Tibial nerve (tissue), 4 donors: ENCODE data around the gene FGD6. TPM values are rescaled to one million over a fixed set of nuclear protein-coding genes. Genes with fewer than 3 reads are reported as not detected.
A peak's percentile ranks its signal among the peaks of the same experiment; 100 is the strongest.

Source experiments
- DNase-seq, 2 donors: peaks; one replicate each; pipeline ENCODE4 v3.0.0-alpha.2; 2019; ENCODE audit warnings: low spot score in 2 of 2
- H3K27ac ChIP-seq, 4 donors: fragments of 200-600 bp; sonication (generic) in 3 of 4; one replicate each; pipeline ENCODE4 v1.5.1; 2017 to 2019; ENCODE audit warnings: mild to moderate bottlenecking in 1 of 4
- H3K27me3 ChIP-seq, 2 donors: fragments of 200-600 bp; sonication (generic) in 1 of 2; one replicate each; pipeline versions ENCODE4 v1.5.1 to v1.6.0; 2017 to 2019
- H3K36me3 ChIP-seq, 3 donors: fragments of 200-600 bp; sonication (generic); one replicate each; pipeline ENCODE4 v1.5.1; 2018 to 2019
- H3K4me1 ChIP-seq, 4 donors: fragments of 200-600 bp; sonication (generic) in 3 of 4; one replicate each; pipeline ENCODE4 v1.5.1; 2017 to 2019
- H3K4me3 ChIP-seq, 4 donors: fragments of 200-600 bp; sonication (generic) in 3 of 4; one replicate each; pipeline ENCODE4 v1.5.1; 2017 to 2019; ENCODE audit warnings: mild to moderate bottlenecking in 1 of 4, moderate library complexity in 1 of 4
- H3K9me3 ChIP-seq, 4 donors: fragments of 200-600 bp; sonication (generic) in 3 of 4; one replicate each; pipeline ENCODE4 v1.5.1; 2017 to 2019
- CTCF ChIP-seq, 5 experiments: fragments of 200-600 bp in 3 of 5; fragments of 450-650 bp in 2 of 5; sonication (generic) in 3 of 5; IDR thresholded peaks; one replicate each; pipeline ENCODE4 v1.5.1; 2016 to 2019; ENCODE audit warnings: antibody characterized with exemption in 5 of 5, mild to moderate bottlenecking in 3 of 5, moderate library complexity in 2 of 5
- EP300 ChIP-seq, 2 donors: sonication (generic); formaldehyde crosslinking; IDR thresholded peaks; one replicate each; pipeline ENCODE4 v1.6.1; 2017; ENCODE audit warnings: antibody characterized with exemption in 2 of 2, mild to moderate bottlenecking in 1 of 2
- POLR2A ChIP-seq, 2 donors: fragments of 450-650 bp; IDR thresholded peaks; one replicate each; pipeline ENCODE4 v1.6.1; 2017; ENCODE audit warnings: antibody characterized with exemption in 2 of 2, mild to moderate bottlenecking in 2 of 2, moderate library complexity in 2 of 2
- WGBS, 2 donors: methylation state at CpG; one replicate each; pipeline ENCODE4 v1.1.5; 2018; 5-methylcytosine and 5-hydroxymethylcytosine counted together
- total RNA-seq, 4 donors: library from RNA; depleted of rRNA; stranded (reverse); fragments of >200 nt; gene quantifications; one replicate each; pipeline ENCODE4 v1.1.0, GENCODE V29; 2016

Gene FGD6
- total RNA-seq, 4 donors from 2014 or later, result 9.2 to 13.4 (median 11.7) TPM

GRCh38 chr12:95089462-95089861, 127.8 kb downstream of the FGD6 start:
- H3K27ac ChIP-seq, result no peak overlapping the region
- no peaks in the 10 kb centered on the region for H3K27me3 ChIP-seq
- no peak for TF ChIP-seq CTCF (IDR thresholded peaks at IDR 0.05)
- TF ChIP-seq EP300 (IDR thresholded peaks at IDR 0.05), result no peak
- TF ChIP-seq POLR2A (IDR thresholded peaks at IDR 0.05), result no peak
- H3K9me3 ChIP-seq, result no peaks in the 10 kb centered on the region
- H3K36me3 ChIP-seq, result peaks cover 0 to 15% (median 0%) of the 10 kb centered on the region in 3 donors
- DNase-seq, result no peak
- no peak overlapping the region for H3K4me3 ChIP-seq
- 51 to 58% methylated on average over 1 of the region's 1 CpG for WGBS, 2 donors
- H3K4me1 ChIP-seq, result peaks cover 0 to 6% (median 2%) of the 10 kb centered on the region in 4 donors

- H3K27ac ChIP-seq, result no peak overlapping the region
- H3K36me3 ChIP-seq, result peaks cover 0 to 15% (median 0%) of the 10 kb centered on the region in 3 donors
- 72 to 78% methylated on average over 3 of the region's 3 CpGs for WGBS, 2 donors
- H3K27me3 ChIP-seq, result no peaks in the 10 kb centered on the region
- H3K4me1 ChIP-seq, result peaks cover 0 to 17% (median 7%) of the 10 kb centered on the region in 4 donors
- no peak for TF ChIP-seq EP300 (IDR thresholded peaks at IDR 0.05)
- no peak for TF ChIP-seq CTCF (IDR thresholded peaks at IDR 0.05)
- TF ChIP-seq POLR2A (IDR thresholded peaks at IDR 0.05), result no peak
- no peak for DNase-seq
- no peak overlapping the region for H3K4me3 ChIP-seq
- no peaks in the 10 kb centered on the region for H3K9me3 ChIP-seq
Measured at GRCh38 chr12:95088379-95088778, 128.9 kb downstream of the FGD6 start.

- no peak for DNase-seq
- TF ChIP-seq CTCF (IDR thresholded peaks at IDR 0.05) (no peak), EP300 (IDR thresholded peaks at IDR 0.05) (no peak), POLR2A (IDR thresholded peaks at IDR 0.05) (no peak)
- Histone ChIP-seq H3K27ac (no peak overlapping the region), H3K4me1 (peaks cover 0 to 21% (median 9%) of the 10 kb centered on the region in 4 donors), H3K36me3 (no peaks in the 10 kb centered on the region), H3K4me3 (no peak overlapping the region), H3K9me3 (no peaks in the 10 kb centered on the region), H3K27me3 (no peaks in the 10 kb centered on the region)
Measured at GRCh38 chr12:95085612-95086011, 131.7 kb downstream of the FGD6 start.

- TF ChIP-seq EP300 (IDR thresholded peaks at IDR 0.05) (peak in 1 of 2 donors; percentile 81), CTCF (IDR thresholded peaks at IDR 0.05) (no peak), POLR2A (IDR thresholded peaks at IDR 0.05) (no peak)
- peak in 1 of 2 donors; percentile 60 for DNase-seq
- Histone ChIP-seq H3K36me3 (no peaks in the 10 kb centered on the region), H3K27me3 (no peaks in the 10 kb centered on the region), H3K27ac (peak overlapping the region in 3 of 4 donors; percentile 5 to 60 (median 6)), H3K4me3 (no peak overlapping the region), H3K4me1 (peaks cover 0 to 21% (median 9%) of the 10 kb centered on the region in 4 donors), H3K9me3 (no peaks in the 10 kb centered on the region)
- WGBS, 2 donors, result 11 to 22% methylated on average over 4 of the region's 4 CpGs
Measured at GRCh38 chr12:95083938-95084337, 133.3 kb downstream of the FGD6 start.

GRCh38 chr12:95083471-95083870, 133.8 kb downstream of the FGD6 start:
- Histone ChIP-seq H3K27me3 (no peaks in the 10 kb centered on the region), H3K27ac (peak overlapping the region in 2 of 4 donors; percentile 46 to 60), H3K36me3 (no peaks in the 10 kb centered on the region), H3K4me3 (no peak overlapping the region), H3K4me1 (peaks cover 0 to 21% (median 9%) of the 10 kb centered on the region in 4 donors), H3K9me3 (no peaks in the 10 kb centered on the region)
- TF ChIP-seq CTCF (IDR thresholded peaks at IDR 0.05) (no peak), EP300 (IDR thresholded peaks at IDR 0.05) (no peak), POLR2A (IDR thresholded peaks at IDR 0.05) (no peak)
- no peak for DNase-seq
